ENCODE data around the gene BAZ1A. TPM values are rescaled to one million over a fixed set of nuclear protein-coding genes. Genes with fewer than 3 reads are reported as not detected.

Gene BAZ1A
- total and polyA plus RNA-seq, 9 of the 15 experiments (the other 6 are each of a cell fraction or from before 2014, with no cell fraction given) = 22.0 to 71.2 (median 39.1) TPM

GRCh38 chr14:34873589-34874385 lies 1.4 kb downstream of the BAZ1A start:
- peak; percentile 56 to 91 (median 69) for DNase-seq (ENCODE audit: extremely low read depth in 1 of 4, low spot score in 3 of 4)
- H3K27me3 ChIP-seq (ENCODE audit: control insufficient read depth in 2 of 2, insufficient read depth in 2 of 2, low read length in 2 of 2) = no peaks in the 10 kb centered on the region
- ChIA-PET POLR2A (interaction anchor here (0.6 to 1.9 kb wide), 9 partner anchors 9 to 520 kb away, joined by 3 to 7 read pairs (median 3); partner anchors contain the start of gene SRP54), CTCF (ENCODE audit: low intra/inter-chr PET ratio) (no interaction called here)
- FAIRE-seq = no peak
- BruUV-seq (replicated peaks) = TSS peak; percentile 42
- peak; percentile 81 for ATAC-seq
- no peaks in the 10 kb centered on the region for H3K9me3 ChIP-seq (replicated peaks; ENCODE audit: control insufficient read depth, insufficient read depth, low read depth, low read length)
- peak overlapping the region; percentile 82 for H3K4me2 ChIP-seq (ENCODE audit: insufficient read depth, low read length)
- in situ Hi-C loops (cut with MboI) (no loop called here), intact Hi-C loops (cut with micrococcal nuclease) (loop anchor here (1.0 to 10.0 kb wide), 3 partner anchors 109 to 251 kb away; partner anchors contain the start of genes FAM177A1, PPP2R3C, PRORP and SRP54)
- peak overlapping the region; percentile 18 for H2AFZ ChIP-seq (ENCODE audit: low read depth, low read length)
- under 1% methylated on average over 29 of the region's 81 CpGs for WGBS (ENCODE audit: insufficient coverage, low coverage, missing lambda C conversion rate)
- H3K79me2 ChIP-seq (ENCODE audit: control insufficient read depth, insufficient read depth, low read length) = peaks cover 75% of the 10 kb centered on the region
- H3K27ac ChIP-seq (ENCODE audit: extremely low read depth, low read depth, low read length) = peak overlapping the region; percentile 98
- peaks cover 8 to 11% of the 10 kb centered on the region in 2 experiments; a peak in 3 of 5 replicates for H3K4me1 ChIP-seq (replicated peaks in 1 of 2; ENCODE audit: control insufficient read depth in 2 of 2, insufficient read depth in 2 of 2, low read length in 2 of 2)
- H3K36me3 ChIP-seq (ENCODE audit: control insufficient read depth, insufficient read depth, low read length) = peaks cover 32% of the 10 kb centered on the region
- peak overlapping the region; percentile 90 to 96 for H3K9ac ChIP-seq (ENCODE audit: insufficient read depth in 1 of 2, low read depth in 2 of 2, low read length in 2 of 2)
- no peaks in the 10 kb centered on the region for H3K9me1 ChIP-seq (ENCODE audit: control insufficient read depth, insufficient read depth, low read length)
- peak overlapping the region; percentile 96 for H3K4me3 ChIP-seq
- H4K20me1 ChIP-seq (replicated peaks; ENCODE audit: control insufficient read depth, insufficient read depth, low read length) = no peaks in the 10 kb centered on the region; the same call in 1 of the 2 replicates
- peak; percentile 77 for TF ChIP-seq MGA (IDR thresholded peaks at IDR 0.05)
- TF ChIP-seq TEAD2 (tag; IDR thresholded peaks at IDR 0.05) = no peak
- peak; percentile 85 for TF ChIP-seq POLR2G (IDR thresholded peaks at IDR 0.05; ENCODE audit: low read depth, low read length)
- 0 out of 2 replicates have a peak, but pooled peaks have one; percentile 21 for TF ChIP-seq MTA1 (IDR thresholded peaks at IDR 0.05; ENCODE audit: borderline replicate concordance)
- TF ChIP-seq, protein P1, sequence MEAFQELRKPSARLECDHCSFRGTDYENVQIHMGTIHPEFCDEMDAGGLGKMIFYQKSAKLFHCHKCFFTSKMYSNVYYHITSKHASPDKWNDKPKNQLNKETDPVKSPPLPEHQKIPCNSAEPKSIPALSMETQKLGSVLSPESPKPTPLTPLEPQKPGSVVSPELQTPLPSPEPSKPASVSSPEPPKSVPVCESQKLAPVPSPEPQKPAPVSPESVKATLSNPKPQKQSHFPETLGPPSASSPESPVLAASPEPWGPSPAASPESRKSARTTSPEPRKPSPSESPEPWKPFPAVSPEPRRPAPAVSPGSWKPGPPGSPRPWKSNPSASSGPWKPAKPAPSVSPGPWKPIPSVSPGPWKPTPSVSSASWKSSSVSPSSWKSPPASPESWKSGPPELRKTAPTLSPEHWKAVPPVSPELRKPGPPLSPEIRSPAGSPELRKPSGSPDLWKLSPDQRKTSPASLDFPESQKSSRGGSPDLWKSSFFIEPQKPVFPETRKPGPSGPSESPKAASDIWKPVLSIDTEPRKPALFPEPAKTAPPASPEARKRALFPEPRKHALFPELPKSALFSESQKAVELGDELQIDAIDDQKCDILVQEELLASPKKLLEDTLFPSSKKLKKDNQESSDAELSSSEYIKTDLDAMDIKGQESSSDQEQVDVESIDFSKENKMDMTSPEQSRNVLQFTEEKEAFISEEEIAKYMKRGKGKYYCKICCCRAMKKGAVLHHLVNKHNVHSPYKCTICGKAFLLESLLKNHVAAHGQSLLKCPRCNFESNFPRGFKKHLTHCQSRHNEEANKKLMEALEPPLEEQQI (IDR thresholded peaks at IDR 0.05) = no peak
- no peak for TF ChIP-seq MXI1 (IDR thresholded peaks at IDR 0.05; ENCODE audit: low read depth, low read length)
- TF ChIP-seq RFX7 (CRISPR knock-in tag; IDR thresholded peaks at IDR 0.05) = no peak
